GM19238 (cell line): ENCODE data around the gene SRGAP2B.
"Not testable (repeated sequence)": the region's sequence is repeated elsewhere in the genome, so short reads cannot be mapped to it uniquely, and the experiment has no call there.

Source experiments
- DNase-seq: peaks from one replicate; pipeline ENCODE4 v3.0.0; 2011; ENCODE audit warnings: low spot score; ENCODE audit not compliant: insufficient read length

SRGAP2B gene

DNA sequence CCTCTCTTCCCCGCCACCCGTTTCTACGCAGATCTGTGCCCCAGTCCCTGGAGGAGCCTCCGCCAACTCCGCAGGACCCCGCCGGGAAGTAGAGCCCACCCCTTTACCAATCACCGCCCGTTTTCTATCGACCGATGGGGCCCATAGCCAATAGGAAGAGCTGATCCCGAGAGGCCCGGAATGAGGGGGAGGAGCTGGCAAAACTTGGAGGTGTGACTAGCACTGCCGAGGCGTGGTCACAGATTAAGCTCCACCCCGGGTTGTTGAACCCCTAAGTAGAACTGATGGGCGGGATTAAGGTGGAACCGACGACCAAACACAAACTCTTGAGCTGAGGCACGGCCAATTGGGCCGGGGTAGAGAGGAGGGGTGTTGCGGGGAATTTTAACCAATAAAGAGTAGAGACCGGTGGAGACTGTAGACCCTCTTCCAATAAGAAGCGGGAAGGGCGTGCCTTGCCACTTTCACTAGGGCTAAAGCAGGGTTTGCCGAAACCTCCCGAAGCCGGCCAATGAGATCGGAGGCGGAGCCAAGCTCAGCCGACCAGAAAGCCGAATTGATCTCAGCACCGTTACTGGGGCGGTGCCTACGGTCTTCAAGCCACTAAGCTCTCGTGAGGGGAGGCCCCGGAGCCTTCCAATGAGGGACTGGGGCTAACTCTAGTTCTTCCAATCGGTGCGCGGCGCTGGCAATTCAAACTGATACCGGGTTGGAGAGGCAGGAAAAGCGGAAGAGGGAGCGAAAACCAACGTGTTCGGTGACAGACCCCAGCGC, at the start of gene SRGAP2B, which contains the start of gene FAM72D:
SRGAP2B (minus strand) TSS at position 45 of the 774 bp plus-strand sequence. CDS start 2,427 bp downstream, outside the sequence.
FAM72D (plus strand) TSS at position 691 of the 774 bp plus-strand sequence. CDS start 874 bp downstream, outside the sequence.
- not testable (repeated sequence) for DNase-seq

DNA sequence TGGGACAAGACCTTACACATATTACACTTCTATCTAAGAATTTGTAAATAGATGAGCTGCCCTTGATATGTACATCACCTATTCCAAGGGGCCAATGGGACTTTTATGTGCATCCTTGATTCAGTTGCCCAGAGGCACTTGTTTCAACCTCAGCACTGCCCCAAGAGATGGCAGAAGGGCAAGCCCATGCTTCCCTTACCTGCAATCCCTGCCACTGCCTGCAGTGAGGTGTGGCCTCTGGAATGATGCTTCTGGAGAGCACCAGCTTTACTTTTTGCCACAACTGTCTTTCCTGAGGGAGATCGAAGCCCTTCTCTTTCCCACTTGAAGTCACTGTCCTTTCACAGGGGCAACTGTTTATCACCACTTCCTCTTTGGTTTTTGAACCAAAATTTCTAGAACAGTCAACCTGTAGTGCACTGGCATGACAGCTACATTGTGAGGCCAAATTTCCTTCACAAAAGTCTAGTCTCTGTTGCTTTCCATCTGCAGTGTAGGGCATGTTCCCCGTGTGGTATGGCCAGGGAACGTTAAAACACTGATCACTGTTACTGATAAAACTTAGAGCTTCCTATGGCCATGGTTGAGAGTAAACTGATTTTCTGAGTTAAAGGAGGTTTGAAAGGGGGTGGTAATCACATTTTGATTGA, 49.3 kb upstream of the SRGAP2B start:
- DNase-seq, result not testable (repeated sequence)

DNA sequence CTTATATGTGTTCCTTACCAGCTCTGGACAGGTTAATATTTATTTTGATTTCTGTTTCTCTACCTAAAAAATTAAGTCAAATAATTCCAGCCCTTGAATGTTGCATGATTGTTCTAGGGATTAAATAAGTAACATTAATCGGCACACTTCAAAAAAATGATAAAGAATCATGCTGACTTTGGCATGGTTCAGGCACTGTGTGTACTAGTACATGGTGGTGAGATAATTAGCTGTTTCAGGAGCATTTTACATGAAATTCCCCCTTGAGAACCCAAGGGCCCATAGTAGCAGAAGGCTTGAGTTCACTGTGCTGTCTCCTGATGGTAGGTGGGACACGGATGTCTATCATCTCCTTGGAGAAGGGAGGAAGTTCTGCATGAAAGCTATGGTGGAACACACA, 45.4 kb upstream of the SRGAP2B start:
- DNase-seq, result not testable (repeated sequence)

DNA sequence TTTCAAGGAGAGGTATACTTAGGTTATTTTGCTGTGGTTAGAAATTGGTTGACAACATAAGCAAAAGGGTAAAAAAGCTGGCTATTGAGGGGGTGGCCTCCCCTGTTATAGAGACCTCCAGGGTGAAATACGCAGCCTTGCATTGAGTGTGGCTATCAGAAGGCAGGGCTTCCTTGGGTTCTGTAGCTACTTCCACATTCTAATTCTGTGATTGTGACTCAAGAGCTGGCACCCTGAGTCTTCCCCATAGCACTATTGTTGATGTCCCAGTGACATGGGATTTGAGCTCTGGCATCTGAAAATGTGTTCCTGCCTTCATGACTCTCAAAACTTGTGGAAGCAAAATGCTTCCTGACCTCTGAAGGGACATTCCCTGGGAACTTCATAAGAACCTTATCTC, 39.3 kb upstream of the SRGAP2B start:
- DNase-seq, result not testable (repeated sequence)

DNA sequence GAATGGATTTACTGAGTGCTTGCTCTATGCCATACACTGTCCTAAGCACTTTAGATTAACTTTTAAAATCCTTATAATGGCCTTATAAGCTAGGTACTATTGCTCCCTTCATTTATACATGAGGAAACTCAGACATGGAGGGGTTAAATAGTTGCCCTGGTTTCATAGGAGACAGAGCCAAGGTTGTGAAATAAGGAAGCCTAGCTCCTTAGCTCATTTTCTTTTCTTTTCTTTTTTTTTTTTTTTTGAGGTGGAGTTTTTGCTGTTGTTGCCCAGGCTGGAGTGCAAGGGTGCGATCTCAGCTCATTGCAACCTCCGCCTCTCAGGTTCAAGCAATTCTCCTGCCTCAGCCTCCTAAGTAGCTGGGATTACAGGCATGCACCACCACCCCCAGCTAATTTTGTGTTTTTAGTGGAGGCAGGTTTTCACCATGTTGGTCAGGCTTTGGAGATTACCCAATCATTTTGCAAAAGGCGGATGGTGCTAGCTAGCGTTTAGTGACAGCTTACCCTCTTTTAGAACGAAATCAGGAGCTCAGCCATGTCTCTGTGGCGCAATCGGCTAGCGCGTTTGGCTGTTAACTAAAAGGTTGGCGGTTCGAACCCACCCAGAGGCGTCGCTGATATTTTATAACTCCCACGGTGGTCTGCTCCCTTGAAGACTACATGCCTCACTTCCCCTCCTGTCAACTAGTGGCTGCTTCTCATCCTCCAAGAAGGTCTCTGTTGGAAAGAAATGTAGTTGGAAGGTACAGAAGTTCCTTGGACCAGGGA, 33.8 kb upstream of the SRGAP2B start:
- DNase-seq, result not testable (repeated sequence)

DNA sequence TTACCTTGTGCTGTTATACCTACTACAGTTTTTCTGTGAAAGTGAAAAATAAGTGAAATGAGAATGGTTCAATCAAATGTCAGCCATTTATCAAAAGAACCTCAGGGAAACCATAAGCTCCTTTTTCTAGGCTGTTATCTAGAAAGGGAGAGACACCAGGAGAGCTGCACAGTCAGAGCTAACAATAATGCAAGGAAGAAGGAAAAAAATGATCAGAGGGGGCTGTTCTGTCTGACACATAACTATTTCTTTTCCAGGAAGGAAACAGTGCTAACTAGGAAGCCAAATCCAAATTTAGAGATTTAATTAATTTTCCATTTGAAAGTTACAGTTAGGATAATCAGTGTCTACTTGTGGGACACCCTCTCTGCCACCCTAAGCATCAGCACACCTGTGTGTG, 32.0 kb upstream of the SRGAP2B start:
- not testable (repeated sequence) for DNase-seq

DNA sequence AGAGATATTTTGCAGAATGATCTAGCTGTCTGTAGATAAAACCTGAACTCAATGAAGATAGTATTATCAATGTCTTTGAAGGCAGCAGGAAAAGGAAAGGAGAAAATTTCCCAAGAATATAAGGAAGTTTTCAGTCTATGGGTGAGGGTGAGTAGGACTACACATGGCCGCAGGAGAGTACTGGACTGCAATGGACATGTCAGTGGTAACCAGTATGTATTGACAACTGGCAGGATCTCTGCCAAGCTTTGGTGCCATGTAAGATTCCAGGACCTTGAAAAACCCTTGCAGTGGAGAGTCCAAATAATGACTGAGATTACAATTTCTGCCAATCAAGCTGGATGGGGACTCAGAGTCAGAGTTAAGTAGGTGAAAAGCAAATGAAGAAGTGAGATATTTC, 30.0 kb upstream of the SRGAP2B start:
- DNase-seq, result not testable (repeated sequence)

DNA sequence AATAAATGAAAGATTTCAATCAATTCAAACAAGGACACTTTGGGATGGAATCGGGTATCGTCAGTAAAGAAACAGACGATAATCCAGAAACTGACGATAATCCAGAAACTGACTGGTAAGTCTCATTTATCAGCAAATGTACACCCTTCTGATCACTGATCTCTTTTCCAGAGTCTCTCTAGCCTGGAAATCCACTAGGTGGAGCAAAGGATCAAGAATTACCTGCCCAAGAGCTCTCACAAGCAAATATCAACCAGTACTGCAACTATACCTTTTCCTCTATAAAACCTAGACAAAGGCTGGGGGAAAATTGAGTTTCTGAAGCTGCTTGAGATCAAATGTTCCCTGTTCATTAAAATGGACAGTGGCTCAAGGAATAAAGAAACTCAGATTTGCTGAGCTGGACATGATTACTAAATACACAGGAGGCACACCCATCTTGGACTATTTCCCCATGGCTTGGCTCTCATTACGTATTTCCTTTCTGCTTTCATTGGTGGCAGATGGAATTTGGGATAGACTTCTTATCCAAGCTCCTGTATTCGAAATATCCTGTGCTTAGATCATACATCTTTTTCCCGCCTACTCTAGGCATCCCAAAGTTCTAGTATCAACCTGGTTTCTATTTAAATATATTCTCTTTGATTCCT, 29.0 kb upstream of the SRGAP2B start:
- DNase-seq, result not testable (repeated sequence)

DNA sequence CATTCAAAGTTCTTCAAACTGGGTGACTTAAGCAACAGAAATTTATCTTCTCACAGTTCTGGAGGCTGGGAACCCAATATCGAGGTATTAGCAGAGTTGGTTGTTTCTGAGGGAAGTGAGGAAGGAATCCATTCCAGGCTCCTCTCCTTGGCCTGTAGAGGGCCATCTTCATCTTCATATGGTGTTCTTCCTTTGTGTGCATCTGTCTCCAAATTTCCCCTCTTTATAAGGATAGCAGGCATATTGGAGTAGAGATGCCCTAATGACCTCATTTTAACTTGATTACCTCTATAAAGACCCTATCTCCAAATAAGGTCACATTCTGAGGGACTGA, 27.9 kb upstream of the SRGAP2B start:
- not testable (repeated sequence) for DNase-seq

DNA sequence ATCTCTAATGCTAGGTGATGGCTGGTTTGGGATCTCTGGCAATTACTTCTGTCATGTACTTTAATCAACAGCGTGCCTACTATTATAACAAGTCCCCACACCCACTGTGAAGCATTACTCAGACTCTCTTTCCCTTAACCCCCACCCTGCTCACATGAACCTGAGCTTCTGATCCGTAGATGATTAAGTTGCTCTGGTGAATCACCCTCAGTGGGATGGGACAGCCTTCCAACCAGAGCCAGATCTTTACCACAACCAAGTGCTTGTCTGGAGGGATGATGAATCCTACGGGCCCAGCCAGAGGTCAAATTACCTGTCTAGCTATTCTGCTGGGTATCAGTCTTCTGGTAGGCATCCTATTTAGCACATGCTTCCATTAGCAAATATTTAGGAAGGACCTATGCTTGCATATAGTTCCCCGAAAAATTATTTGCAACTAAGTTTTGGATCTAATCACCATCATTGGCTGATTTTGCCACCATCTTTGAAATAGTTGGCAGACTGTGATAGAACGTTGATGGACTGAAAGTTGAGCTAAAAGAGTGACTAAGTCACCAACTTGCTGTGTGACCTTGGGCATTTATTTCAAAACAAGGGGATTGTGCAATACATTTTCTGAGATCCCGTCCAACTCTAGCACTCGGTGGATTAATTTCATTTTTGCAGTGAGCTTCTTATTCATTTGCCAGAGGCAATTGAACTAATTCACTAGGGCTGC, 27.4 kb upstream of the SRGAP2B start:
- DNase-seq, result not testable (repeated sequence)

DNA sequence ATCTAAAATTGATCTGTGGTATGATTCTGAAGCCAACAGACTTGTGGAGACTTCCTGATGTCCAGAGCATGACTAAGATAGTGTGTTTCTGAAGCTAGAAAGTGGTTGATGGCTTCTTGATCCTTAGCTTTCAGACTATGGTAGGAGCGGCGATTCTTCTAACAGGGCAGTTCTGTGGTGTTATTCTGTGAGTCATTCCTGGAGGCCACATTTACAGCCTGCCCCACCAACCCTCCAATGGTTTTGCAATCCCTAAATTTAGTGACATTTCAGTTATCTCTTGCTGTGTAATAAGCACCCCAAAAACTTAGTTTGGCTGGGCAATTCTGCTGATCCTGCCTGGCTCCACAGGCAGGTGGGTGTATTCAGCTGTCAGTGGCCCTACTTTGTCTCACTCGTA, 24.7 kb upstream of the SRGAP2B start:
- DNase-seq, result not testable (repeated sequence)

DNA sequence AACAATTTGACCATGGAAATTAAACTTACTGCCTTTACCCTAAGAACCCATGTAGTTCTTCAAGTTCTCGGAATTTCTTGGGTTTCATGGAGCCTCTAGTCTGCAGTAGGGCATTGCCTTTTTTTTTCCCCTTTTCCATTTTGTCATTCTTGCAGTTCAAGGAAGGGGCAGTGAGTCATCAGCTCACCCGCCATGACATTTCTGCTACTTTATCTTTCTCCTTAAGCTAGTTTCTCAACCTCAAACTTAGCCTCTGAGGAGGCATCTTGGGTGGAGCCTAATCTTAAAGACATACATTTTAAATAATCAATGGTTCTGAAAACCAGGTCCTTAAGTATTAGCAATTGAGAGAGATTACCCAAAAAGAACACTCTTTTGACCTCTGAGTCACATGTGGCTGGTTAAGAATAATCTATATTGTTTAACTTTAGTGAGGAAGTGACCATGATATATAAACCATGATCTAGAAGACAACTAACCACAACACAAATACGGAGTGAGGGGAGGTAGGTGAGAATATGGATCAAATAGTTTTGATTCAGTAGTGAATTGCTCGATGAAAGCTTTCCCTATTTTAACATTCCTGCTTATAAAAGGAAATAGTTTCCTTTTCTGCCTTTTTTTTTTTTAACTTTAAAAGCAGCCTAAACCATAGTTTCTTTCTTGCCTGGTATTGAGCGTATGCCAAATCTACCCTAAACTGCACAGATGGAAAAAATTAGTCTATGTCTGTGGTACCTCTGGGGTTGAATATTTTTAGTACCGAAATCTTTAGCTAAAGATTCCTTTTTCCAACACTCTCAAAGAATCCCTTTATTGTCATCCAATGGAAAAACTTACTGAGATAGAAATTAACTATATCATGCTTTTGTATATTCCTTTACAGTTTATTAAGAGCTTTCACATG, 20.7 kb upstream of the SRGAP2B start:
- DNase-seq, result not testable (repeated sequence)

DNA sequence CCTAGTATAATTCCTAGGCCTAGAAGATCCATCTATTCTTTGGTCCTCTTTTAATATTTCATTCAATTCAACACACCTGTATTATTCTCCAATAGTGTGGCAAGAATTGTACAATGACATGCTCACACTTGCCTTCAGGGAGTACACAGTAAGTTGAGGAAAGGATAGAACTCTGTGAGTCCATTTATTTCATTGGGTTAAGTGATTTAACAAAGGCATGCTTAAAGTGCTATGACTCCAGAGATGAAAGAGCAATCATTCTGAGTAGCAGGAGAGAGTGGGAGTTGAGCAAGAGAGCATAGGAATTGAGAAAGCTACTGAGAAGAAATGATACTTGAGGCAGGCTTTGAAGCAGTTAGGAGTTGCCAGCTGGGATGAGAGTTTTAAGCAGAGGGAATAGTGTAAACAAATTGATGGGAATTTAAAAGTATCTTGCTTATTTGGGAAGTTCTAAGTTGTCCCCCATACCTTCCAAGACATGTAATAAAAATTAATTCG, 19.5 kb upstream of the SRGAP2B start:
- DNase-seq, result not testable (repeated sequence)

DNA sequence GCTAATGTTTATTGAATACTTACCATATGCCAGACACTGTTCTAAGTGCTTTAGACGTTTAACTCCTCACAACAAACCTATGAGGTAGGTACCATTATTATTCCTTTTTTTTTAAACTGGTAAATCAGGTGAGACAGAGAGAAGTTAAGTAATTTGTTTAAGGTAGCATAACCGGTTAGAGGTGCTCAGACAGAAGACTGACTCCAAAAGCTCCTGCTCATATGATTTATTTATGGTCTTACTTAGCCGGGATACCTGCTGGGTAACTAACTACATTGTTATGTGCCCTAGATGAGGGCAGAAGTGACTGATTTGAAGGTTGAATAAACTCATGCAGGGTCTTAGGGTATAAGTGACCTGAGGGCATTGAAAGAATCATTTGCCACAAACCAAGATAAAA, 17.6 kb upstream of the SRGAP2B start:
- not testable (repeated sequence) for DNase-seq

DNA sequence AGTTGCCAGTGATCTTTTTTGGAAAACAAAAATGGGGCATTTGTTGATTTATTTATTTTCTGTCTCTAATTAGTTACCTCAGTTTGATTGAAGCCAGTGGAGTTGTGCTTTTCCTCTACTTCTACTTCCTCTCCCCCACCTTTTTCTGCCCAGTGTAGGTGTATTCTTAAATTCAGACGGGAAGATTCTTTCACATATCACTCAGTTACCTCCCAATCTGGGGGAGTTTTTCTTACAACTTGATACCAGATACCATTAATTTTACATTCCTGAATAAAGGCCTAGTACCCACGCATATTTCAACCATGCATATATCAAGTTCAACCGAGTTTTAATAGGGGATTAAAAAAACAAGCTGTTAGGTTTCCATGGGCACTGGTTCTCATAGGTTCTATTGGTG, 16.5 kb upstream of the SRGAP2B start:
- DNase-seq, result not testable (repeated sequence)

DNA sequence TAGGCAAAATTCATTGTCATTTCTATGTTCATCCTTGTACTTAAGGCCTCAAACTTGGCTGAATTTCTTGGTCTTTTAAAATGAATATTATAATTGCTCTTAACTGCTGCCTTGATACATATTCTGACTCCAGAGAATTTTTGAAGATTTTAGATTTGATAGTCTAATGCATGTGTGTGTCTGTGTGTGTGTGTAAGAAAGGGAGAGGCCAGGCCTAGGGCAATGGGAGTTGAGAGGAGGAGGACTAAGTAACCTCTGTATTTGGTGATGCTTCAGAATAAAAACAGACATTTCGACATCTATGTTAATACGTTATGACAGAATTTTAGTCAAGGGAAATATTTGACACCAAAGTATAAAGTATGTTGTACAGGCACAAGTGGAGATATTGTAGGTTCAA, 8.2 kb upstream of the SRGAP2B start:
- DNase-seq, result not testable (repeated sequence)

DNA sequence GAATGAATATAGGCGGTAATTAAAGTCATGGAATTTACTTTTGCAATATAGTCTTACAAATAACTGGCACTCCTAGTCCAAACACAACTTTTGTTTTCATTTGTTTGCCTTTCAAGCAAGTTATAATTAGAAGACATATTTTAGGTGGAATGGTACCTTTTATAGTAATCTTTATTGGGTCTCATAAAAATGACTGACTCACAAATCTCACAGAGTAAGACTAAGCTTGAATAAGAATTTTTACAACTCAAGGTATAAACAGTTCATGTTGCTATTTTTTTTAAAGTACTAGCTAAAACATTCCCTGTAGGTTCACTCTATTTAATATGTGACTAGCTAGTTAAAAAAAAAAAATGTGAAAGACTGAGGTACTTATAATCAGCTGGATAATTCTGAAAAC, 6.6 kb upstream of the SRGAP2B start:
- DNase-seq, result not testable (repeated sequence)

DNA sequence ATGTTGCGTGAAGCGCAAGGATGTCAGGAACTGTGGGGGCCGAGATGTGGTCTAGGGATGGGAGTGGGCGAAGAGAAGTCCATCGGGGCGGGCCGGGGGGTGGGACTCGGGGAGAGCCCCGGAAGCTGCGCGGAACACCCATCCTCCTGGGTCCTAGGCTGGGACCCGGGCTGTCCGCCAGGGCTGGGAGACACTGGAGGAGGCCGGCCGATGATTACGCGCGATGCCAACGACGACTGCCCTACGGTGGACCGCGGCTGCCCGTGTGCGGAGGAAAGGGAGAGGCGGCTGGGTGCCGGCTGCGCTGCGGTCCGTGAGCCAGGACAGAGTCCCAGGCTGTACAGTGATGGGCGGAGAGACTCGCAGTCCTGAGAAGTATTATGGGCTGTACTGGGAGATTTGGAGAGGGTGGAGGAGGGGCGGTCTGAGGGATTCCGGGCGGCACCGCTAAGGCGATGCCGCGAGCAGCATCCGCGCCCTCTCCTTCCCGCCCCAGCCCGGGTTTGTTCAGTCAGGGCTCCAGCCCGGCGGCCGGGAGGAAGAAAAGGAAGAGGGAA, 395 bp downstream of the SRGAP2B start:
- DNase-seq, result not testable (repeated sequence)

DNA sequence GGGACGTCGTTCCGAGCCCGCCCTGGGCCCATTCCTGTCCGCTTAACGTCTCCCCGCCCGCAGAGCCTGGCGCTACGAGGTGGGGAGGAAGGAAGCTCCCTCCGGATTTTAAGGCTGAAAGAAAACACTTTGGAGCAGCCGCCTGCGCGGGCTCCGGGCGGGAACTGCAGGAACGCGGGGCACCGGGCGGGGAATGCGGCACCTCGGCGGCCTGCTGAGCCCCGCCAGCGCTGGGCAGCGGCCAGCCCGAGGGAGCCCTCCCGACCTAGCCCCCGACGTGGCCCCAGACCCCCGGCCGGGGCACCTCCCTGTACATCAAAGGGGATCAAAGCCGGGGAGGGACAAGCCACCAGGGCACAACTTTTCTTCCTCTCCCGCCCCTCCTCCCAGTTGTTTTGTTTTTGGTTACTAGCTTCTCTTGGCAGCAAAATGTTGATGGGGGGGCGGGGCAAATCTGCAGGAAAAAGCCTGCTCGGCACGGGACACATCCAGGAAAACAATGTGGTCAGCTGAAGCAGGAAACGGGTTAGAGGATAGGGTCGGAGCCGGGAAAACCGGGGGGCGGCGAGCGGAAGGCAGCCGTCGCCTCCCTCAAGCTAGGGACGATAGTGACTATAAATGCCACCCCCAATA, 1.5 kb downstream of the SRGAP2B start:
- DNase-seq, result not testable (repeated sequence)
